ENCODE data around the gene EFNA1.

GRCh38 chr1:155104605-155105534 lies 22.8 kb upstream of the EFNA1 start:
- TF ChIP-seq CTCF (tag by site-specific recombination; IDR thresholded peaks at IDR 0.05) (no peak), ZBTB10 (tag by site-specific recombination; IDR thresholded peaks at IDR 0.05) (no peak), GLIS1 (tag by site-specific recombination; IDR thresholded peaks at IDR 0.05) (no peak), FEZF1 (tag by site-specific recombination; IDR thresholded peaks at IDR 0.05) (no peak), ZBTB26 (tag by site-specific recombination; optimal IDR thresholded peaks at IDR 0.05) (no peak)
- TF ChIP-seq, protein P1, sequence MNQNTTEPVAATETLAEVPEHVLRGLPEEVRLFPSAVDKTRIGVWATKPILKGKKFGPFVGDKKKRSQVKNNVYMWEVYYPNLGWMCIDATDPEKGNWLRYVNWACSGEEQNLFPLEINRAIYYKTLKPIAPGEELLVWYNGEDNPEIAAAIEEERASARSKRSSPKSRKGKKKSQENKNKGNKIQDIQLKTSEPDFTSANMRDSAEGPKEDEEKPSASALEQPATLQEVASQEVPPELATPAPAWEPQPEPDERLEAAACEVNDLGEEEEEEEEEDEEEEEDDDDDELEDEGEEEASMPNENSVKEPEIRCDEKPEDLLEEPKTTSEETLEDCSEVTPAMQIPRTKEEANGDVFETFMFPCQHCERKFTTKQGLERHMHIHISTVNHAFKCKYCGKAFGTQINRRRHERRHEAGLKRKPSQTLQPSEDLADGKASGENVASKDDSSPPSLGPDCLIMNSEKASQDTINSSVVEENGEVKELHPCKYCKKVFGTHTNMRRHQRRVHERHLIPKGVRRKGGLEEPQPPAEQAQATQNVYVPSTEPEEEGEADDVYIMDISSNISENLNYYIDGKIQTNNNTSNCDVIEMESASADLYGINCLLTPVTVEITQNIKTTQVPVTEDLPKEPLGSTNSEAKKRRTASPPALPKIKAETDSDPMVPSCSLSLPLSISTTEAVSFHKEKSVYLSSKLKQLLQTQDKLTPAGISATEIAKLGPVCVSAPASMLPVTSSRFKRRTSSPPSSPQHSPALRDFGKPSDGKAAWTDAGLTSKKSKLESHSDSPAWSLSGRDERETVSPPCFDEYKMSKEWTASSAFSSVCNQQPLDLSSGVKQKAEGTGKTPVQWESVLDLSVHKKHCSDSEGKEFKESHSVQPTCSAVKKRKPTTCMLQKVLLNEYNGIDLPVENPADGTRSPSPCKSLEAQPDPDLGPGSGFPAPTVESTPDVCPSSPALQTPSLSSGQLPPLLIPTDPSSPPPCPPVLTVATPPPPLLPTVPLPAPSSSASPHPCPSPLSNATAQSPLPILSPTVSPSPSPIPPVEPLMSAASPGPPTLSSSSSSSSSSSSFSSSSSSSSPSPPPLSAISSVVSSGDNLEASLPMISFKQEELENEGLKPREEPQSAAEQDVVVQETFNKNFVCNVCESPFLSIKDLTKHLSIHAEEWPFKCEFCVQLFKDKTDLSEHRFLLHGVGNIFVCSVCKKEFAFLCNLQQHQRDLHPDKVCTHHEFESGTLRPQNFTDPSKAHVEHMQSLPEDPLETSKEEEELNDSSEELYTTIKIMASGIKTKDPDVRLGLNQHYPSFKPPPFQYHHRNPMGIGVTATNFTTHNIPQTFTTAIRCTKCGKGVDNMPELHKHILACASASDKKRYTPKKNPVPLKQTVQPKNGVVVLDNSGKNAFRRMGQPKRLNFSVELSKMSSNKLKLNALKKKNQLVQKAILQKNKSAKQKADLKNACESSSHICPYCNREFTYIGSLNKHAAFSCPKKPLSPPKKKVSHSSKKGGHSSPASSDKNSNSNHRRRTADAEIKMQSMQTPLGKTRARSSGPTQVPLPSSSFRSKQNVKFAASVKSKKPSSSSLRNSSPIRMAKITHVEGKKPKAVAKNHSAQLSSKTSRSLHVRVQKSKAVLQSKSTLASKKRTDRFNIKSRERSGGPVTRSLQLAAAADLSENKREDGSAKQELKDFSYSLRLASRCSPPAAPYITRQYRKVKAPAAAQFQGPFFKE (tag by site-specific recombination; IDR thresholded peaks at IDR 0.05; ENCODE audit: borderline replicate concordance): no peak
- TF ChIP-seq, protein P2, sequence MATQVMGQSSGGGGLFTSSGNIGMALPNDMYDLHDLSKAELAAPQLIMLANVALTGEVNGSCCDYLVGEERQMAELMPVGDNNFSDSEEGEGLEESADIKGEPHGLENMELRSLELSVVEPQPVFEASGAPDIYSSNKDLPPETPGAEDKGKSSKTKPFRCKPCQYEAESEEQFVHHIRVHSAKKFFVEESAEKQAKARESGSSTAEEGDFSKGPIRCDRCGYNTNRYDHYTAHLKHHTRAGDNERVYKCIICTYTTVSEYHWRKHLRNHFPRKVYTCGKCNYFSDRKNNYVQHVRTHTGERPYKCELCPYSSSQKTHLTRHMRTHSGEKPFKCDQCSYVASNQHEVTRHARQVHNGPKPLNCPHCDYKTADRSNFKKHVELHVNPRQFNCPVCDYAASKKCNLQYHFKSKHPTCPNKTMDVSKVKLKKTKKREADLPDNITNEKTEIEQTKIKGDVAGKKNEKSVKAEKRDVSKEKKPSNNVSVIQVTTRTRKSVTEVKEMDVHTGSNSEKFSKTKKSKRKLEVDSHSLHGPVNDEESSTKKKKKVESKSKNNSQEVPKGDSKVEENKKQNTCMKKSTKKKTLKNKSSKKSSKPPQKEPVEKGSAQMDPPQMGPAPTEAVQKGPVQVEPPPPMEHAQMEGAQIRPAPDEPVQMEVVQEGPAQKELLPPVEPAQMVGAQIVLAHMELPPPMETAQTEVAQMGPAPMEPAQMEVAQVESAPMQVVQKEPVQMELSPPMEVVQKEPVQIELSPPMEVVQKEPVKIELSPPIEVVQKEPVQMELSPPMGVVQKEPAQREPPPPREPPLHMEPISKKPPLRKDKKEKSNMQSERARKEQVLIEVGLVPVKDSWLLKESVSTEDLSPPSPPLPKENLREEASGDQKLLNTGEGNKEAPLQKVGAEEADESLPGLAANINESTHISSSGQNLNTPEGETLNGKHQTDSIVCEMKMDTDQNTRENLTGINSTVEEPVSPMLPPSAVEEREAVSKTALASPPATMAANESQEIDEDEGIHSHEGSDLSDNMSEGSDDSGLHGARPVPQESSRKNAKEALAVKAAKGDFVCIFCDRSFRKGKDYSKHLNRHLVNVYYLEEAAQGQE (tag by site-specific recombination; IDR thresholded peaks at IDR 0.05): no peak

Measured in HEK293 (cell line).